Measurements from ENCODE around the gene UNK. TPM values are rescaled to one million over a fixed set of nuclear protein-coding genes. Genes with fewer than 3 reads are reported as not detected.

The UNK gene, protein sequence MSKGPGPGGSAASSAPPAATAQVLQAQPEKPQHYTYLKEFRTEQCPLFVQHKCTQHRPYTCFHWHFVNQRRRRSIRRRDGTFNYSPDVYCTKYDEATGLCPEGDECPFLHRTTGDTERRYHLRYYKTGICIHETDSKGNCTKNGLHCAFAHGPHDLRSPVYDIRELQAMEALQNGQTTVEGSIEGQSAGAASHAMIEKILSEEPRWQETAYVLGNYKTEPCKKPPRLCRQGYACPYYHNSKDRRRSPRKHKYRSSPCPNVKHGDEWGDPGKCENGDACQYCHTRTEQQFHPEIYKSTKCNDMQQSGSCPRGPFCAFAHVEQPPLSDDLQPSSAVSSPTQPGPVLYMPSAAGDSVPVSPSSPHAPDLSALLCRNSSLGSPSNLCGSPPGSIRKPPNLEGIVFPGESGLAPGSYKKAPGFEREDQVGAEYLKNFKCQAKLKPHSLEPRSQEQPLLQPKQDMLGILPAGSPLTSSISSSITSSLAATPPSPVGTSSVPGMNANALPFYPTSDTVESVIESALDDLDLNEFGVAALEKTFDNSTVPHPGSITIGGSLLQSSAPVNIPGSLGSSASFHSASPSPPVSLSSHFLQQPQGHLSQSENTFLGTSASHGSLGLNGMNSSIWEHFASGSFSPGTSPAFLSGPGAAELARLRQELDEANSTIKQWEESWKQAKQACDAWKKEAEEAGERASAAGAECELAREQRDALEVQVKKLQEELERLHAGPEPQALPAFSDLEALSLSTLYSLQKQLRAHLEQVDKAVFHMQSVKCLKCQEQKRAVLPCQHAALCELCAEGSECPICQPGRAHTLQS
- polyA plus RNA-seq (ENCODE audit: insufficient read length in 12 of 12): 10 to 100 TPM in 11 of 12 donors, not detected in 1; 20.5 to 42.4 (median 26.6) TPM
- long read RNA-seq, donor 1, partial matches to known transcripts: 0 of 3 reads
- long read RNA-seq, donor 1, other reads (novel, unspliced or antisense): 0 of 3 reads
- long read RNA-seq, donor 2, partial matches to known transcripts: 0 of 4 reads
- long read RNA-seq, donor 2, other reads (novel, unspliced or antisense): 0 of 4 reads
- long read RNA-seq, donor 3, partial matches to known transcripts: 0 of 1 reads
- long read RNA-seq, donor 3, other reads (novel, unspliced or antisense): 0 of 1 reads
- long read RNA-seq, donor 4, partial matches to known transcripts: 0 of 2 reads
- long read RNA-seq, donor 4, other reads (novel, unspliced or antisense): 0 of 2 reads
- long read RNA-seq, donor 5, partial matches to known transcripts: 16 of 19 reads
- long read RNA-seq, donor 5, other reads (novel, unspliced or antisense): 0 of 19 reads
- long read RNA-seq, donor 6, partial matches to known transcripts: 0 of 1 reads
- long read RNA-seq, donor 6, other reads (novel, unspliced or antisense): 0 of 1 reads
- long read RNA-seq, donor 7, partial matches to known transcripts: 0 of 4 reads
- long read RNA-seq, donor 7, other reads (novel, unspliced or antisense): 0 of 4 reads
- long read RNA-seq, donor 8, partial matches to known transcripts: 0 of 1 reads
- long read RNA-seq, donor 8, other reads (novel, unspliced or antisense): 0 of 1 reads
- long read RNA-seq, donor 9, partial matches to known transcripts: 0 of 2 reads
- long read RNA-seq, donor 9, other reads (novel, unspliced or antisense): 0 of 2 reads
- long read RNA-seq, donor 10, partial matches to known transcripts: 9 of 10 reads
- long read RNA-seq, donor 10, other reads (novel, unspliced or antisense): 0 of 10 reads
- long read RNA-seq, donor 11, transcript UNK-202 (4 exons, 1,312 nt): major isoform, 6 of 11 reads
- long read RNA-seq, donor 11, partial matches to known transcripts: 0 of 11 reads
- long read RNA-seq, donor 11, other reads (novel, unspliced or antisense): 0 of 11 reads

DNA sequence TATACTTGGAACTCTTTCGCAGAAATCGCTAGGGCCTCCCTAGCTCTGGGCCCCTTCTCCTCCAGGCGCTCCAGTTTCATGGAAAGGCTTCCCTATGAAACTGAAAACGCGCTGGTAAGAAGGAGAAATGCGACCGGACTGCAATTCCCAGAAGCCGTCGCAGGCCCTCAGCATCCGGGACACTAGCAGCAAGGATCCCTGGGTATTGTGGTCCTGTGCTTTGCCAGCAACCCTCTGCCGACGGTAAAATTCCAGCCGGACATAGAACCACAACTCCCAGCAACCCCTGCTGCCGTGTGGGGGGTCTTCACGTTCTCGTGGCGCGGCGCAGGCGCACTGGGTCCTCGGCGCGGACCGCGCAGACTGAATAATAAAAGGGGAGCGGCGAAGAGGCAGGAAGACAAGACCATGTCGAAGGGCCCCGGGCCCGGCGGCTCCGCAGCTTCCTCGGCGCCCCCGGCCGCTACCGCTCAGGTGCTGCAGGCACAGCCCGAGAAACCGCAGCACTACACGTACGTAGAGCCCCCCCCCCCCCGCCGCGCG, at the start of gene UNK:
Gene UNK, plus strand, starts transcription at position 334 of the 543 bp plus-strand sequence. Its CDS starts 75 bp downstream, at position 409.
- peak; percentile 99 for DNase-seq

DNA sequence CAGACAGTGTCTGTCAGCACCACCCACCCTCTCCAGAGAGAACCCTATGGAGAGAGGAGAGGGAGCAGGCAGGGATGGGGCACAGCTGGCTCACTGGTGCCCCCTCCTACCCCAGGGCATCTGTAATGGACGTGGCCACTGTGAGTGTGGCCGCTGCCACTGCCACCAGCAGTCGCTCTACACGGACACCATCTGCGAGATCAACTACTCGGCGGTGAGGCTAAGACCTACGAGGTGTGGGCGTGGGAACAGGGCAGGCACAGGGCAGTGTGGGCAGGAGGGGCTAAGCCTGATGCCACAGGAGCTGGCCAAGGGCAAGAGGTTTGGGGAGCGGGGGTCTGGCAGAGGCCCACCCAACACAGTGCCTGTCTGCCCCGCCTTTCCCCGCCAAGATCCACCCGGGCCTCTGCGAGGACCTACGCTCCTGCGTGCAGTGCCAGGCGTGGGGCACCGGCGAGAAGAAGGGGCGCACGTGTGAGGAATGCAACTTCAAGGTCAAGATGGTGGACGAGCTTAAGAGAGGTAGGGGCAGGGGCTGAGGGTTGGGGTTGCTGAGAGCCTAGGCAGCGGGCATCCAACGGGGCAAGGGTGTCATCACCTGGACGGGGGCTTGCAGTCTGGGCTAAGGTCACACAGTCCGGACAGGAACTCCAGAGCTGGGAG, 48.3 kb upstream of the UNK start:
- no peak for DNase-seq

DNA sequence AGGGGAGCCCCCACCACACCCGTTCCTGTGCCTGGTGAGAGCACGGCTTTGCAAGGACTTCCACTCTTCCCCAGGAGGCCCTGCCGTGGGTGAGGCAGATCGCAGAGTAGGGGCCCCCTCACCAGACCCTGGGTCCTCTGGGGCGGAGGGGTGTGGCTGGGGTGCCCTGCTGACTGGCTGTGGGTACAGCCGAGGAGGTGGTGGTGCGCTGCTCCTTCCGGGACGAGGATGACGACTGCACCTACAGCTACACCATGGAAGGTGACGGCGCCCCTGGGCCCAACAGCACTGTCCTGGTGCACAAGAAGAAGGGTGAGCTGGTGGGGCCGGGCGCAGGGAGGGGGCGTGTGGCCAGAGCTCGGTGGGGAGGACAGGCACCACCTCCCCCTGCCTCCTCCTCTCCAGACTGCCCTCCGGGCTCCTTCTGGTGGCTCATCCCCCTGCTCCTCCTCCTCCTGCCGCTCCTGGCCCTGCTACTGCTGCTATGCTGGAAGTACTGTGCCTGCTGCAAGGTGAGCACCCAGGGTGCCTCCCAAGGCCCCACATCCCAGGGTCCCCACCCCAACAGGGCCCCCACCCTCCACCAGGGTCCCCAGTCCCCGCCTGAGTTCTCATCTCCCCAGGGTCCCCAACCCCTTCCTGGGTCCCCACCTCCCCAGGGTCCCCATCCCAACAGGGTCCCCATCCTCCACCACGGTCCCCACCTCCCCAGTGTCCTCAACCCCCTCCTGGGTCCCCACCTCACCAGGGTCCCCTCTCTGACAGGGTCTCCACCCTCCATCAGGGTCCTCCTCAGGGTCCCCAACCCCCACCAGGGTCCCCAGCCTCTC, 47.3 kb upstream of the UNK start:
- no peak for DNase-seq

DNA sequence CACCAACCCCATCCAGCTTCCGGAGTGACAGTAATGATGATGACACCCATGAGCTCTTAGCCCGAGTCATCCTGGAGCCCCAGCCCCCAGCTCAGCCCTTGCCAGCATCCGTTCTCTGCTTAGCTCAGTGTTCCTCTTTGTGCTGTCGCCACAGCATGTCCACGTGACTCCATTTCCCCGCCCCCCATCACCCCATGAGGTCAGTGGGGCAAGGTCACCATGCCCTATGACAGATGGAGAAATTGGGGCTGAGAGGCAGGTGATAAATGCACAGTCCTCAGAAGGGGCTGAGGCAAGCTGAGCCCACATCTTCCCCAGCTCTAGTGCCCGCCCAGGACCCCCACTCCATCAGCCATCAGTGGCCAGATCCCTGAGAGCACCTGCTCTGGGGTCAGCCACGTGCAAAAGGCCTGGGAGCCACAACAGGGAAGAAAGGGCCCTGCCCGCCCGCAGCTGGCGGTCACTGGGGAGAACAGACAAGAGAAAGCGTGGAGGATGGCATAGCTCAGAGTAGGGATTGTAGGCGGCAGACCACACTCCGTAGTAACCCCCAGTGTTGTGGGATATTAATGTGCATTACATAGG, 46.3 kb upstream of the UNK start:
- DNase-seq: no peak

DNA sequence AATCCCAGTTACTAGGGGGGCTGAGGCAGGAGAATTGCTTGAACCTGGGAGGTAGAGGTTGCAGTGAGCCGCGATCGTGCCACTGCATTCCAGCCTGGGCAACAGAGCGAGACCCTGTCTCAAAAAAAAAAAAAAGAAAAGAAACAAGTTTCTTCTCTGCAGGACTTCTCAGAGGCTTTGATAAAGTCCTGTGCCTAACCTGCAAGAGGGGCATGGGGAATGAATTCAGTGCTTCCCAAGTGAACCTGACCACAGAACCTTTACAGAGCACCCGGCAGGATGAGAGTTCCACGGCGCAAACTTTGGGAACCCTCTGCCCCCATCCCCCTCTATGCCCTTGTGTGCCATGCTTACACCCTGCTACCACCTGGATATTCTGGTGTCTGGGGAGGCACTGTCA, 45.4 kb upstream of the UNK start:
- no peak for DNase-seq

DNA sequence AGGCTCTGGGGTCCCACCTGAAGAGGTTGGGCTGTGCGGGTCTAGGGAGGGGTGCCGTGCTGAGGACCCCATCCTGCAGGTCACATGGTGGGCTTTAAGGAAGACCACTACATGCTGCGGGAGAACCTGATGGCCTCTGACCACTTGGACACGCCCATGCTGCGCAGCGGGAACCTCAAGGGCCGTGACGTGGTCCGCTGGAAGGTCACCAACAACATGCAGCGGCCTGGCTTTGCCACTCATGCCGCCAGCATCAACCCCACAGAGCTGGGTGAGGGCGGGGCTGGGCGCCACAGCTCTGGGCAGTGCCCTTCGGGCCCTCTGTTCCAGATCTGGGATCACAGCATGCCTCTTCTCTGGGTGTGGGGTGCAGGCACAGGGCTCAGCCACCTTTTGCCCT, 44.8 kb upstream of the UNK start:
- no peak for DNase-seq

DNA sequence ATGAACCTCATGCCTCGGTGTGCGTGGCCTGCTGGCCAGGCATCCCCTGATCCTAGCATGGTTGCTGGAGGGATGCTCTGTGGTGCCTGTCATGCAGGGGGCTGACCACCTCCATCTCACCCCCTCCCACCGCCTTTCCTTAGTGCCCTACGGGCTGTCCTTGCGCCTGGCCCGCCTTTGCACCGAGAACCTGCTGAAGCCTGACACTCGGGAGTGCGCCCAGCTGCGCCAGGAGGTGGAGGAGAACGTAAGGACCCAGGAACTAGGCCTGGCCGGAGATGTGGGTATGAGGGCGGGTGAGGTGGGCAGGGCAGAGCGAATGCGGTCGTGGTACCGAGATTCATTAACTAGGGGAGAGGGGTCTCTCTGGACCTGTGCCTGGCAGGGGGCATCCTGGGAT, 44.4 kb upstream of the UNK start:
- no peak for DNase-seq

DNA sequence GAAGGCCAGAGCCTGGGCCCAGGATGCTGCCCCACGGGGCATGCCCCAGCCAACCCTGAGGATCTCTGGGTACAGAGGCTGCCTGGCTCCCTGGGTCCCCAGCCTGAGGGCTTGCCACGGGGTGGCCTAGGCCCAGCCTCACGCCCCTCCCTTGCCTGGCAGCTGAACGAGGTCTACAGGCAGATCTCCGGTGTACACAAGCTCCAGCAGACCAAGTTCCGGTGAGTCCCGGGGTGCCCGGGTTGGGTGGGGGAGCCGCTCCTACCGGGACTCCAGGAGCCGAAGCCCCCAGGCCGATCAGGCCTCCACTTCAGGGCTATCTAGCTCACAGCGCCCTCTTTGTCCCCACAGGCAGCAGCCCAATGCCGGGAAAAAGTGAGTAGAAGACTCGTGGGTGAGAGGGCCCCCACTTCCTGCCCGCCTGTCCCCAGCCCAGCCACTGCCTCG, 44.0 kb upstream of the UNK start:
- no peak for DNase-seq

DNA sequence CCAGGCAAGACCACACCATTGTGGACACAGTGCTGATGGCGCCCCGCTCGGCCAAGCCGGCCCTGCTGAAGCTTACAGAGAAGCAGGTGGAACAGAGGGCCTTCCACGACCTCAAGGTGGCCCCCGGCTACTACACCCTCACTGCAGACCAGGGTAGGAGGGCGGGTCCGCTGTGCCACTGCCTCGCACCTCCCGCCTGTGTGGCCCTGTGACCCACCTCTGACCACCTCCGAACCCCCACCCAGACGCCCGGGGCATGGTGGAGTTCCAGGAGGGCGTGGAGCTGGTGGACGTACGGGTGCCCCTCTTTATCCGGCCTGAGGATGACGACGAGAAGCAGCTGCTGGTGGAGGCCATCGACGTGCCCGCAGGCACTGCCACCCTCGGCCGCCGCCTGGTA, 42.3 kb upstream of the UNK start:
- DNase-seq: no peak

DNA sequence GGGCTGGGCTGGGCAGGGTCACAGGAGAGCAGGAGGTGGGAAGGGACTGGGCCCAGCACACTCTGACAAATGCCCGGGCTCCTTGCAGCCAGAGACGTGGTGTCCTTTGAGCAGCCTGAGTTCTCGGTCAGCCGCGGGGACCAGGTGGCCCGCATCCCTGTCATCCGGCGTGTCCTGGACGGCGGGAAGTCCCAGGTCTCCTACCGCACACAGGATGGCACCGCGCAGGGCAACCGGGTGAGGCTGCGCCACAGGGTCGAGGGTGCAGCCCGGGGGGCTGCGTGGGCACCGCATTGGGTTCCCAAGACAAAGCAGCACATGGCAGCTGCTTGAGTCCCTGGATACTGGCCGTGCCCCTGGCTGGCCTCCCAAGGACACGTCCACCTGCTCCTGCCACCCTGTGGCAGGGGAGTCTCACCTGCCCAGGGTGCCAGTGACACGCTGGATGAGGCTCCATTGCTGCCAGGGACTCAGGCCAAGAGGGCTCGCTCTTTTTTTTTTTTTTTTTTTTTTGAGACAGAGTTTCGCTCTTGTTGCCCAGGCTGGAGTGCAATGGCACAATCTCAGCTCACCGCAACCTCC, 40.9 kb upstream of the UNK start:
- DNase-seq: no peak

DNA sequence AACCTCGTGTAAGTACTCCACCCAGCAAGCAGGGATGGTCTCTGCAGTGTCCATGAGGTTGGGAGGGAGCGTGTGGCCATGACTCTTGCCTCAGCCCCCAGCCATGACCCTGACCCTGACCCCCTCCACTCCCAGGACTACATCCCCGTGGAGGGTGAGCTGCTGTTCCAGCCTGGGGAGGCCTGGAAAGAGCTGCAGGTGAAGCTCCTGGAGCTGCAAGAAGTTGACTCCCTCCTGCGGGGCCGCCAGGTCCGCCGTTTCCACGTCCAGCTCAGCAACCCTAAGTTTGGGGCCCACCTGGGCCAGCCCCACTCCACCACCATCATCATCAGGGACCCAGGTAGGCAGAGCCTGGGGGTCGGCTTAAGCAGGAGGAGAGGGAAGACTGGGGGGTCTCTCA, 35.9 kb upstream of the UNK start:
- DNase-seq: no peak

DNA sequence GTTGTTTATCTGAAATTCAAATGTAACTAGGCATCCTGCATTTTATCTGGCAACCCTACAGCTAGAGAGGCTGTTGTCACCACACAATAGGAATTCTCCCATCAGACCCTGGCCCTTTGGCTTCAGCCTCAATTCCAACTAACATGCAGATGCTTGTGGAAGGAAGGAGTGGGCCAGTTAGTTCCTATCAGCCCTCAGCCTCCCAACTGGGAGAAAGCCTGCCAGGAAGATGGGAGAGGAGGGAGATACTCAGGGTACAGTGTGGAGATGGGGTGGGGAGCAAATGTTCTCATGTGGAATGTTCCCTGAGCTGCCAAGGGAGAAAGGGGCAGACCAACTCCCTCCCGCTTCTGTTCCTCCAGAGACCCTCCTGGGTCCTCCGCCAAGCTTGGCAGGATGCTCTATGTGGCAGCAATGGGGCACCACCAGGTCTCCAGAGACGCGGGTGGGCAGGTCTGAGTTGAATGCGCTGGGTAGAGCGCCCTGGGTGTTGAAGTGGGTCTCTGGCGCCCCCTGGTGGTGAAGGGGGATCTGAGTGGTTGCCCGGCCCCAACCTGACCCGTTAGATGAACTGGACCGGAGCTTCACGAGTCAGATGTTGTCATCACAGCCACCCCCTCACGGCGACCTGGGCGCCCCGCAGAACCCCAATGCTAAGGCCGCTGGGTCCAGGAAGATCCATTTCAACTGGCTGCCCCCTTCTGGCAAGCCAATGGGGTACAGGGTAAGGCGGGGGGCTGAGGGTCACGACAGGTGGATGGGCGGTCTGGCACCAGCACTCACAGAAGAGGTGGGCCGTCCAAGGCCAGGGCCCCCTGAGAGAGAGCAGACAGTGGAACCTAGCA, 34.8 kb upstream of the UNK start:
- DNase-seq: peak; percentile 69

DNA sequence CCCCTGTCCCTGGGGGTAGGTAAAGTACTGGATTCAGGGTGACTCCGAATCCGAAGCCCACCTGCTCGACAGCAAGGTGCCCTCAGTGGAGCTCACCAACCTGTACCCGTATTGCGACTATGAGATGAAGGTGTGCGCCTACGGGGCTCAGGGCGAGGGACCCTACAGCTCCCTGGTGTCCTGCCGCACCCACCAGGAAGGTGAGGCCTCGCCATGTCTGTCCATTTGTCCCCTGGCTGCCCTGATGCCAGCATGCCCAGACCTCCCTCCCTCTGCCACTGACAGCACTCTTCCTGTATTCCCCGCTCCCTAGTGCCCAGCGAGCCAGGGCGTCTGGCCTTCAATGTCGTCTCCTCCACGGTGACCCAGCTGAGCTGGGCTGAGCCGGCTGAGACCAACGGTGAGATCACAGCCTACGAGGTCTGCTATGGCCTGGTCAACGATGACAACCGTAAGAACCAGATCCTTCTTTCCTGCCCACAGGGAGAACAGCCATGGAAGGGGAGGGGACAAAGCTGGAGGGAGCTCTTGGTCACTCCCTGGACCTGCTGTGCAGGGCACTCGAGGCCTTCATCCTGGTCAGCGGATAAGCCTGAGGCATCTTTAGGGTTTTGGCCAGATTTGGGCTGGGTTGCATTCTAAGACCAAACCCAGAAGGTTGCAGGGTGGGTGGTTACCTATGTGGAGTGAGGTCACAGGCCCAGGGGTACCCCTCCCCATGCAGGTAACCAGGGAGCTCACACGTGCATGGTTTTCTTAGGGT, 33.8 kb upstream of the UNK start:
- no peak for DNase-seq

DNA sequence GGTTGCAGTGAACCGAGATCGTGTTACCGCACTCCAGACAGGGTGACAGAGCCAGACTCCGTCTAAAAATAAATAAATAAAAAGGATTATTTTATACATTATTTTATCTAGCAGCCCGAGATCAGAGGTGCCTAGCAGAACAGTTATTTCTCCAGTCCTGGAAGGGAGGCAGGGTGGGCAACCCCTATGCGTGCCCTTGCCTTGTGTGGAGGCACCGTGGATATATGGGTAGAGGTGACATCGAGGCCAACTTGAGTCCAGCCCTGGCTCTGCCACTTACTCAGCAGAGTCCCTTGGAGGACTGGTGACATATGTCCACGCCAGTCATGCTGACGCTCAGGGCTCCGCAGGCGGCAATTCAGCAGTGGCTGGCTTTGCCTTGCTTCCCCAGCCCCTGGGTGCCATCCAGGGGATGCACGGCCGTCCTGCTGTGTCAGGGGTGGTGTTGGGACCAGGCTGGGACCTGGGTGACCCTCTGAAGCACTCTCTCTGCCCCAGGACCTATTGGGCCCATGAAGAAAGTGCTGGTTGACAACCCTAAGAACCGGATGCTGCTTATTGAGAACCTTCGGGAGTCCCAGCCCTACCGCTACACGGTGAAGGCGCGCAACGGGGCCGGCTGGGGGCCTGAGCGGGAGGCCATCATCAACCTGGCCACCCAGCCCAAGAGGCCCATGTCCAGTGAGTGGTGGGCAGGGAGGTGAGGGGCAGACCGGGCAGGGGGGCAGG, 32.8 kb upstream of the UNK start:
- DNase-seq: no peak

DNA sequence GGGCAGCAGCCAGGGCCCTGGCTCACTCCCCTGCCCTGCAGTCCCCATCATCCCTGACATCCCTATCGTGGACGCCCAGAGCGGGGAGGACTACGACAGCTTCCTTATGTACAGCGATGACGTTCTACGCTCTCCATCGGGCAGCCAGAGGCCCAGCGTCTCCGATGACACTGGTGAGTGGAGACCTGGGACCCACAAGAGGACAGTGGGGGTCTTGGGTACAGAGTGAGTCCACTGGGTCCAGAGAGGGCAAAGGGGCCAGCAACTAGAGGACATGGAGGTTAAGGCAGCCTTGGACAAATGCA, 32.2 kb upstream of the UNK start:
- DNase-seq: no peak

All from muscle of arm (tissue), 14 donors.